Esophagus (tissue), 2 donors: Measurements from ENCODE around the gene PHACTR1. TPM values are rescaled to one million over a fixed set of nuclear protein-coding genes. Genes with fewer than 3 reads are reported as not detected.

Source experiments
- H3K27ac ChIP-seq, 2 donors: one replicate each; pipeline ENCODE4 v1.5.1; 2013; ENCODE audit warnings: low read depth in 2 of 2, mild to moderate bottlenecking in 2 of 2, inconsistent platforms in 1 of 2, low read length in 1 of 2, moderate library complexity in 1 of 2
- H3K27me3 ChIP-seq, 2 donors: one replicate each; pipeline ENCODE4 v1.6.1; 2013; ENCODE audit warnings: low read length in 2 of 2, control low read depth in 1 of 2, mild to moderate bottlenecking in 1 of 2; ENCODE audit not compliant: insufficient read depth in 2 of 2, control insufficient read depth in 1 of 2
- H3K36me3 ChIP-seq, 2 donors: one replicate each; pipeline ENCODE4 v1.6.1; 2013; ENCODE audit warnings: low read length in 1 of 2; ENCODE audit not compliant: control insufficient read depth in 2 of 2, insufficient read depth in 2 of 2
- H3K4me1 ChIP-seq, 2 donors: one replicate each; pipeline ENCODE4 v1.6.1; 2013; ENCODE audit warnings: low read length in 1 of 2; ENCODE audit not compliant: control insufficient read depth in 2 of 2, insufficient read depth in 2 of 2
- H3K4me3 ChIP-seq, 2 donors: one replicate each; pipeline ENCODE4 v1.5.1; 2013; ENCODE audit warnings: low read length in 2 of 2, mild to moderate bottlenecking in 2 of 2, low read depth in 1 of 2, moderate library complexity in 1 of 2
- H3K9me3 ChIP-seq, 2 donors: one replicate each; pipeline ENCODE4 v1.6.1; 2013; ENCODE audit warnings: mild to moderate bottlenecking in 2 of 2, low read depth in 1 of 2, low read length in 1 of 2, moderate library complexity in 1 of 2; ENCODE audit not compliant: control insufficient read depth in 2 of 2, insufficient read depth in 1 of 2
- WGBS, 2 donors: extraction: QIAGEN DNeasy Blood & Tissue Kit; methylation state at CpG; one replicate each; pipeline ENCODE4 v1.1.7; 2013; 5-methylcytosine and 5-hydroxymethylcytosine counted together
- polyA plus RNA-seq, 2 donors: library from polyadenylated mRNA; stranded (reverse); fragments of 200-250 nt; gene quantifications; one replicate each; pipeline ENCODE4 v1.2.3, GENCODE V29; 2013
- donor health status: healthy with polysubstance abuse.
- donor health status: Bipolar disorder and iron deficiency.

PHACTR1 gene
- polyA plus RNA-seq, 2 donors = 0.41 to 0.55 TPM

- 45 to 66% methylated on average over 2 of the region's 2 CpGs for WGBS, 2 donors
- H3K36me3 ChIP-seq = no peaks in the 10 kb centered on the region
- H3K27me3 ChIP-seq = no peaks in the 10 kb centered on the region
- no peak overlapping the region for H3K27ac ChIP-seq
- no peaks in the 10 kb centered on the region for H3K9me3 ChIP-seq
- H3K4me3 ChIP-seq = no peak overlapping the region
- no peaks in the 10 kb centered on the region for H3K4me1 ChIP-seq
These were observed 166.3 kb downstream of the PHACTR1 start for GRCh38 chr6:12882761-12883290.

DNA sequence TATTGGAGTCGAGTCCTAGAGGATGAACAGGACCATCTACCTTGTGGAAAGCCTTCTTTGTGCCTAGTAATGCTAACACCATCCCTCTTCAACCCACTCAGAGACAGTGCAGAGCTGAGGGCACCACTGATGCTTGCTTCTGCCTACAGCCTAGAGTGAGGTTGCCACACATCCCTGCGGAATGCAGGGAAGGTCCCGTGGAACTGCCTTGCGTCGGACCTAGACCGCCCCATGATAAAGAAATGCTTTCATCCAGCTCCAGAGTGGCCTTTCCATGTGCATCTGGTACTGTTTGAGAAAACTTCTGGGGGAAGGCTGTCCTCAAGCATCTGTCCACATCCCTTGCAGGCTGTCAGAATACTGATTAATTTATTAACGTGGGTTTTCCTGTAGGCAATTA, 168.4 kb downstream of the PHACTR1 start:
- Histone ChIP-seq H3K27ac (no peak overlapping the region), H3K27me3 (no peaks in the 10 kb centered on the region), H3K4me1 (no peaks in the 10 kb centered on the region), H3K9me3 (no peaks in the 10 kb centered on the region), H3K4me3 (no peak overlapping the region), H3K36me3 (no peaks in the 10 kb centered on the region)
- WGBS, 2 donors = 66 to 69% methylated on average over 7 of the region's 7 CpGs

DNA sequence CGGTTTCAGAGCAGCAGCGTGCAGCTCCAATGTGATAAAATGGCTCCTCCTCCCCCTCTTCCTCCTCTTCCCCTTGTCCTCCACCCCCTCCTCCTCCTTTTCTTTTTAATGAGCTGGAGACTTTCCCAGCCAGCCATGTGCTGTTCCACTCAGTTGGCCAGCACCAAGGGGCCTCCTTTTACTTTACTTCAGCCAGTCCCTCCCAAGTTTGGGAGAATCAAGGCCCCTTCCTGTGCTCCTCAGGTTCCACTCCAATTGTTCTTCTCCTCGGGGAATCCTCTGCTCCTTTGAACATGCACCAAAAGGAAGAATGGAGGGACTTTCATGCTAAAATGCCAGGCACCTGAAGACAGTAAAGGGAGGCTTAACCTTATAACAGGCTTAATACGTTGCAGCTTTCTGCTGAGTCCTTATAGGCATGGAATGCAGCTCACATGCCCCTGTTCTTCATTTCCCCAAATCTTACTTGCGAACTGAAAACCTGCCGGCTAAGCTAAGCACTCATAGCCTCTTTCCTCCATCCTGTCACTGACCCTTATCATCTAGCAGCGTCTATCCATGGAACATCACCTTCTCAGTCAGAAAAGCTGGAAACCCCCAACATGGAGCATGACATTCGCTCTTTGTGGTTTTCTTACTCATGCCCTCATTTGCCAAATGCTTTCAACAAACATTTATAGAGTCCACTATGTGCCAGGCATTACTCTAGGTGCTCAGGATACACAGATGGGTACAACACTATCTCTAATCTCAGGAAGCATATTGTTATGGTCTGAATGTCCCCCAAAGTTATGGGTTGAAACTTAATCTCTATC, 170.6 kb downstream of the PHACTR1 start:
- H3K4me3 ChIP-seq = no peak overlapping the region
- no peak overlapping the region for H3K27ac ChIP-seq
- WGBS, 2 donors = 62 to 65% methylated on average over 8 of the region's 8 CpGs
- no peaks in the 10 kb centered on the region for H3K4me1 ChIP-seq
- H3K36me3 ChIP-seq = no peaks in the 10 kb centered on the region
- H3K9me3 ChIP-seq = peaks cover 0 to 3% of the 10 kb centered on the region in 2 donors
- no peaks in the 10 kb centered on the region for H3K27me3 ChIP-seq

GRCh38 chr6:12890171-12890790, 173.7 kb downstream of the PHACTR1 start:
- H3K27me3 ChIP-seq = no peaks in the 10 kb centered on the region
- H3K36me3 ChIP-seq = no peaks in the 10 kb centered on the region
- H3K27ac ChIP-seq = no peak overlapping the region
- no peaks in the 10 kb centered on the region for H3K4me1 ChIP-seq
- H3K9me3 ChIP-seq = peaks cover 0 to 3% of the 10 kb centered on the region in 2 donors
- WGBS, 2 donors = 91 to 92% methylated on average over 9 of the region's 9 CpGs
- H3K4me3 ChIP-seq = no peak overlapping the region

DNA sequence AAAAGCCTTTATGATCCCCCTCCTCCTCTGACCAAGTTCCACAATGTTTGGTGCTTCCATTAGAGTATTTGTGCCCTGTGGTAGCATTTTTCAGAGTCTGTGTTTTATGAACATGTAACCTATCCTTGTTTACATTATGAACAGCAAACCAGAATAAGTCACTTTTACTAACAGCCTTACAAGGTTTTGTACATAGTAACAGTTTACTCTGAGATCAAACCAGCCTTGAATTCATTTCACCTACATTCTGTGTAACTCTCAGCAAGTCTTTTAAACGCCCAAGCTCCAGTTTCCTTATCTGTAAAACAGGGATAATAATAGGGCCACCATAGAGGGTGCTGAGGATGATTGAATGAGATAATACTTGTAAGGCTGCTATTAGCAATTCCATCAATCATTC, 175.0 kb downstream of the PHACTR1 start:
- Histone ChIP-seq H3K27me3 (no peaks in the 10 kb centered on the region), H3K27ac (no peak overlapping the region), H3K4me1 (no peaks in the 10 kb centered on the region), H3K36me3 (no peaks in the 10 kb centered on the region), H3K4me3 (no peak overlapping the region), H3K9me3 (peaks cover 0 to 3% of the 10 kb centered on the region in 2 donors)
- WGBS, 2 donors = 59 to 65% methylated on average over 1 of the region's 1 CpG

DNA sequence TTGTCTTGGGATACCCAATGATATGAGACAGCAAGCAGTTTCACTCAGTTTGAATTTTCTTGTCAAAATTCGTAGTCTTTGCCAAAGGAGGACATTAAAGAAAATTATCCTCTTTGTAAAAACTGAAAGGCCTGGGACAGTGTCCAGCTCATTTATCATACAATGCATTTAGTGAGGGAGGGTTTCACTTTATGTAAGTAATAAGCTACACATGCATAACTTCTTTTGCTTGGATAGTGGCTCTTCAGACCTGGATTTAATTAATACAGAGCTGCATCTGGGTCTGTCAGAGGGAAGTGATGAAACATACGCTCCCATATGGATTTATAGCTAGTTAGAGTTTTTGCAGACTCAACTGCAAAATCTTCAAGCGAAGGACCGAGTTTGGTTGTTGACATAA, 175.6 kb downstream of the PHACTR1 start:
- Histone ChIP-seq H3K9me3 (peaks cover 0 to 3% of the 10 kb centered on the region in 2 donors), H3K4me3 (no peak overlapping the region), H3K27ac (no peak overlapping the region), H3K4me1 (no peaks in the 10 kb centered on the region), H3K27me3 (no peaks in the 10 kb centered on the region), H3K36me3 (no peaks in the 10 kb centered on the region)
- WGBS, 2 donors = 64 to 71% methylated on average over 4 of the region's 4 CpGs

DNA sequence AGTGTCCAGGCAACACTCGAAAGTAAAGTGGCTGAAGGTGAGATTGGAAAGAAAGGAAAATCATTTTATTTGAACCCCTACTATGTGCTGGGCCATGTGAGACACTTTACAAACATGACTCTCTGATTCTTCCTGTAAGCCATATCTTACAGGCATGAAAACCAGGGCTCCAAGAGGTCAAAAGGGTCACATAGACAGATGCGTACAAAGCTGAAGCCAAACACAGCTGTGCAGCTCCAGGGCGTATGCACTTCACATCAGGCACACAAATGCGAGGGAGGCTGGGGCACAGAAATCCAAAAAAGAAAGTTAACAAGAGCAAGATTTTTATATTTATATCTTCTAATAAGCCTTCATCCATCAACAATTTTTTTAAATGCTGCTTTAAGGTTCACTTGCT, 176.5 kb downstream of the PHACTR1 start:
- WGBS, 2 donors = 72 to 74% methylated on average over 4 of the region's 4 CpGs
- peaks cover 0 to 3% of the 10 kb centered on the region in 2 donors for H3K9me3 ChIP-seq
- no peaks in the 10 kb centered on the region for H3K36me3 ChIP-seq
- no peaks in the 10 kb centered on the region for H3K27me3 ChIP-seq
- H3K4me3 ChIP-seq = no peak overlapping the region
- no peaks in the 10 kb centered on the region for H3K4me1 ChIP-seq
- H3K27ac ChIP-seq = no peak overlapping the region

GRCh38 chr6:12895721-12896120, 179.2 kb downstream of the PHACTR1 start:
- no peaks in the 10 kb centered on the region for H3K4me1 ChIP-seq
- H3K27ac ChIP-seq = no peak overlapping the region
- H3K27me3 ChIP-seq = peaks cover 0 to 3% of the 10 kb centered on the region in 2 donors
- no peak overlapping the region for H3K4me3 ChIP-seq
- no peaks in the 10 kb centered on the region for H3K9me3 ChIP-seq
- H3K36me3 ChIP-seq = no peaks in the 10 kb centered on the region
- WGBS, 2 donors = 84% methylated on average over 3 of the region's 3 CpGs

GRCh38 chr6:12896208-12896733, 179.7 kb downstream of the PHACTR1 start:
- 37 to 49% methylated on average over 7 of the region's 7 CpGs for WGBS, 2 donors
- Histone ChIP-seq H3K27ac (no peak overlapping the region), H3K4me1 (no peaks in the 10 kb centered on the region)

More at GRCh38 chr6:12896208-12896733, 179.7 kb downstream of the PHACTR1 start:
- no peaks in the 10 kb centered on the region for H3K36me3 ChIP-seq
- H3K27me3 ChIP-seq = peaks cover 0 to 3% of the 10 kb centered on the region in 2 donors
- H3K4me3 ChIP-seq = no peak overlapping the region
- no peaks in the 10 kb centered on the region for H3K9me3 ChIP-seq
